K562 (cell line): ENCODE results near the gene MRM2. TPM values are rescaled to one million over a fixed set of nuclear protein-coding genes. Genes with fewer than 3 reads are reported as not detected.

Experiments
- ATAC-seq: fragments of 200-7000 bp; cut with Tn5 transposase; 3 replicates; pipeline ENCODE4 v1.9.1; 2020; ENCODE audit warnings: moderate library complexity
- BruUV-seq: library from RNA; stranded (reverse); fragments of 400-500 nt; replicated peaks from 2 replicates; lab custom pipeline; 2021; lab: Mats Ljungman, UMichigan
- CTCF ChIA-PET: fragments of 300-600 bp; formaldehyde crosslinking; extraction: SDS; loops from one replicate; lab custom pipeline; 2021; ENCODE audit warnings: low intra/inter-chr PET ratio; lab: Yijun Ruan, JAX
- POLR2A ChIA-PET: fragments of 300-600, 350-650 bp; sonication (Branson Sonifier 250); formaldehyde crosslinking; extraction: SDS; loops from one replicate; lab custom pipeline; 2021; ENCODE audit warnings: antibody characterized with exemption, inconsistent platforms; lab: Yijun Ruan, JAX
- DNase-seq, 4 experiments: peaks; one replicate each; pipeline versions ENCODE4 v3.0.0 to v3.0.0-alpha.2; 2011 to 2018; ENCODE audit warnings: low spot score in 3 of 4, mixed read lengths in 3 of 4; ENCODE audit errors: extremely low read depth in 1 of 4
- FAIRE-seq: peaks from 2 replicates; lab custom pipeline; 2011; peaks lifted over from hg19 to GRCh38; lab: Jason Lieb, UNC
- H2AFZ ChIP-seq: 2 replicates; pipeline ENCODE4 v1.6.0; 2011; ENCODE audit warnings: low read depth, low read length, control low read depth, inconsistent platforms
- H3K27ac ChIP-seq: fragments of 200-600 bp; 3 replicates; pipeline ENCODE4 v1.8.0; 2011; ENCODE audit warnings: low read depth, mild to moderate bottlenecking, control low read depth, inconsistent platforms, low read length, moderate library complexity, mixed read lengths; ENCODE audit errors: extremely low read depth
- H3K27me3 ChIP-seq, 2 experiments: fragments of 300-600 bp in 1 of 2; 2 replicates in 1 of 2; 3 replicates in 1 of 2; pipeline versions ENCODE4 v1.6.0 to v1.8.0; 2011; ENCODE audit warnings: inconsistent platforms in 2 of 2, low read length in 2 of 2, mild to moderate bottlenecking in 1 of 2, mixed read lengths in 1 of 2, moderate library complexity in 1 of 2; ENCODE audit not compliant: control insufficient read depth in 2 of 2, insufficient read depth in 2 of 2
- H3K36me3 ChIP-seq: fragments of 300-600 bp; 3 replicates; pipeline ENCODE4 v1.8.0; 2011; ENCODE audit warnings: mild to moderate bottlenecking, low read length, inconsistent platforms; ENCODE audit not compliant: control insufficient read depth, insufficient read depth
- H3K4me1 ChIP-seq, 2 experiments: fragments of 200-600 bp in 1 of 2; replicated peaks in 1 of 2; 2 replicates in 1 of 2; 3 replicates in 1 of 2; pipeline versions ENCODE4 v1.5.1 to v1.8.0; 2011; ENCODE audit warnings: inconsistent platforms in 2 of 2, low read length in 2 of 2, mild to moderate bottlenecking in 1 of 2, mixed read lengths in 1 of 2, moderate library complexity in 1 of 2; ENCODE audit not compliant: control insufficient read depth in 2 of 2, insufficient read depth in 2 of 2
- H3K4me2 ChIP-seq: 2 replicates; pipeline ENCODE4 v1.6.1; 2011; ENCODE audit warnings: low read length, control low read depth, inconsistent platforms, mixed read lengths; ENCODE audit not compliant: insufficient read depth
- H3K4me3 ChIP-seq: fragments of 200-600 bp; sonication (generic), shearing (Covaris generic); 2 replicates; pipeline ENCODE4 v1.5.1; 2016; ENCODE audit warnings: control low read depth, inconsistent platforms
- H3K79me2 ChIP-seq: fragments of 200-600 bp; 3 replicates; pipeline ENCODE4 v1.8.0; 2011; ENCODE audit warnings: low read length, inconsistent platforms; ENCODE audit not compliant: control insufficient read depth, insufficient read depth
- H3K9ac ChIP-seq, 2 experiments: 2 replicates each; pipeline versions ENCODE4 v1.6.0 to v1.6.1; 2011; ENCODE audit warnings: low read depth in 2 of 2, low read length in 2 of 2, control low read depth in 1 of 2, inconsistent platforms in 1 of 2, mild to moderate bottlenecking in 1 of 2, mixed read lengths in 1 of 2; ENCODE audit not compliant: insufficient read depth in 1 of 2
- H3K9me1 ChIP-seq: one replicate; pipeline ENCODE4 v1.6.0; 2011; ENCODE audit warnings: inconsistent platforms, mild to moderate bottlenecking, low read length, moderate library complexity; ENCODE audit not compliant: control insufficient read depth, insufficient read depth
- H3K9me3 ChIP-seq: replicated peaks from 2 replicates; pipeline ENCODE4 v1.5.1; 2011; ENCODE audit warnings: low read depth, low read length, inconsistent platforms; ENCODE audit not compliant: control insufficient read depth, insufficient read depth
- H4K20me1 ChIP-seq: replicated peaks from 2 replicates; pipeline ENCODE4 v1.6.1; 2011; ENCODE audit warnings: low read length, inconsistent platforms, mixed read lengths; ENCODE audit not compliant: control insufficient read depth, insufficient read depth
- ATF7 ChIP-seq: fragments of 450-650 bp; IDR thresholded peaks from 2 replicates; pipeline ENCODE4 v1.7.1; 2014; ENCODE audit warnings: mild to moderate bottlenecking, moderate library complexity
- CBX8 ChIP-seq: fragments of 200-600 bp; sonication (generic); IDR thresholded peaks from 2 replicates; pipeline ENCODE4 v1.6.1; 2012; ENCODE audit warnings: borderline replicate concordance, mixed run types, low read depth, mild to moderate bottlenecking, moderate library complexity, mixed read lengths, low read length, control low read depth, inconsistent platforms; ENCODE audit not compliant: poor library complexity, severe bottlenecking; ENCODE audit errors: extremely low read depth
- CCNT2 ChIP-seq: IDR thresholded peaks from 2 replicates; pipeline ENCODE4 v1.6.1; 2011; ENCODE audit warnings: borderline replicate concordance, low read depth, mild to moderate bottlenecking, moderate library complexity, mixed read lengths, low read length; ENCODE audit not compliant: insufficient read length; ENCODE audit errors: extremely low read depth
- HDAC8 ChIP-seq: fragments of 450-650 bp; IDR thresholded peaks from 2 replicates; pipeline ENCODE4 v1.6.1; 2016; ENCODE audit warnings: mild to moderate bottlenecking, missing genetic modification characterization, moderate library complexity, missing compliant biosample characterization
- IRF1 ChIP-seq: sonication (generic); formaldehyde crosslinking; IDR thresholded peaks from 2 replicates; pipeline ENCODE4 v1.8.0; 2022; ENCODE audit warnings: missing genetic modification reagents, mild to moderate bottlenecking, borderline replicate concordance
- NR1H2 ChIP-seq: sonication (generic); formaldehyde crosslinking; IDR thresholded peaks from 2 replicates; pipeline ENCODE4 v1.4.0; 2020; ENCODE audit warnings: mild to moderate bottlenecking, missing genetic modification reagents
- PHB2 ChIP-seq: fragments of 450-650 bp; IDR thresholded peaks from 2 replicates; pipeline ENCODE4 v1.6.1; 2017; ENCODE audit warnings: low read depth
- POLR2G ChIP-seq: fragments of 200-400 bp; formaldehyde crosslinking; IDR thresholded peaks from 2 replicates; pipeline ENCODE4 v1.6.1; 2017; ENCODE audit warnings: low read depth, mild to moderate bottlenecking, antibody characterized with exemption, low read length, moderate library complexity
- RHOXF2B ChIP-seq: fragments of 250-450 bp; sonication (Bioruptor Pico); conservative IDR thresholded peaks from 2 replicates; pipeline ENCODE4 v1.5.1; 2021
- ZNF354B ChIP-seq: fragments of 250-450 bp; sonication (Bioruptor Pico); IDR thresholded peaks from 2 replicates; pipeline ENCODE4 v1.4.0; 2020
- WGBS: fragments of 100-300 bp; shearing (Covaris generic); methylation state at CpG from one replicate; pipeline ENCODE4 v1.1.6; 2016; ENCODE audit warnings: low coverage, mixed read lengths; ENCODE audit not compliant: insufficient coverage; ENCODE audit errors: missing lambda C conversion rate; 5-methylcytosine and 5-hydroxymethylcytosine counted together
- in situ Hi-C: fragments of 300-500 bp; cut with MboI; formaldehyde crosslinking; loops from 4 replicates; pipeline ENCODE4 v1.15.0; 2018; ENCODE audit warnings: inconsistent platforms, mixed read lengths
- intact Hi-C: fragments of 100-400 bp; cut with micrococcal nuclease; formaldehyde crosslinking; loops from 2 replicates; pipeline ENCODE4 v1.14.2; 2022
- polyA plus RNA-seq, 8 experiments: library from polyadenylated mRNA; depleted of rRNA in 4 of 8; stranded (reverse) in 5 of 8; unstranded in 3 of 8; fragments of >200 nt; fragmentation: Nextera tagmentation in 2 of 8; fragmentation: Illumina TruSeq in 1 of 8; extraction: Ambion mirVana in 2 of 8; extraction: Trizol in 1 of 8; gene quantifications; 2 replicates each; pipeline versions ENCODE4 v1.2.1 to v1.2.3, GENCODE V29; 2011 to 2014; ENCODE audit warnings: inconsistent platforms in 1 of 8, missing spikeins in 1 of 8
- total RNA-seq, 7 experiments: library from RNA; depleted of rRNA in 6 of 7; stranded (reverse); fragments of >200 nt in 6 of 7; fragmentation: Illumina TruSeq in 2 of 7; extraction: Trizol in 2 of 7; gene quantifications; 2 replicates each; pipeline versions ENCODE4 v1.2.1 to v1.2.3, GENCODE V29; 2011 to 2021; ENCODE audit warnings: low replicate concordance in 1 of 7
- TF ChIP-seq, protein P1 (sequence below): fragments of 450-650 bp; formaldehyde crosslinking; IDR thresholded peaks from 2 replicates; pipeline ENCODE4 v1.4.0; 2020; ENCODE audit warnings: mild to moderate bottlenecking, mixed read lengths
- TF ChIP-seq, protein P2 (sequence below): fragments of 450-650 bp; IDR thresholded peaks from 2 replicates; pipeline ENCODE4 v1.6.1; 2016
- TF ChIP-seq, protein P3 (sequence below): fragments of 250-450 bp; sonication (Bioruptor Pico); IDR thresholded peaks from 2 replicates; pipeline ENCODE4 v1.6.1; 2021; ENCODE audit warnings: mild to moderate bottlenecking
- TF ChIP-seq, protein P4 (sequence below): fragments of 250-450 bp; sonication (Bioruptor Pico); IDR thresholded peaks from 2 replicates; pipeline ENCODE4 v1.8.0; 2022; ENCODE audit warnings: inconsistent platforms

The MRM2 gene
- total and polyA plus RNA-seq, 9 of the 15 experiments (the other 6 are each of a cell fraction or from before 2014, with no cell fraction given): 32.4 to 116 (median 50.5) TPM

GRCh38 chr7:2274666-2275065 is 32.7 kb upstream of the MRM2 start:
- H3K27ac ChIP-seq: no peak overlapping the region
- no peak overlapping the region for H3K4me2 ChIP-seq
- H3K4me1 ChIP-seq: peaks cover 0 to 17% of the 10 kb centered on the region in 2 experiments; a peak in 2 of 5 replicates
- H3K4me3 ChIP-seq: no peak overlapping the region
- H3K9ac ChIP-seq: peak overlapping the region in 1 of 2 experiments; percentile 28; a peak in 2 of 4 replicates
- POLR2A ChIA-PET: interaction anchor here (1.0 to 1.2 kb wide), 2 partner anchors 26 kb away, joined by 4 to 6 read pairs; no protein-coding TSS in a partner anchor
- ATAC-seq (no peak), FAIRE-seq (no peak), DNase-seq (no peak)
- in situ Hi-C loops (no loop called here), intact Hi-C loops (no loop called here)
- H3K36me3 ChIP-seq: peaks cover 43% of the 10 kb centered on the region; the same call in 2 of the 3 replicates
- H2AFZ ChIP-seq: no peak overlapping the region
- H3K9me1 ChIP-seq: no peaks in the 10 kb centered on the region
- H3K79me2 ChIP-seq: peaks cover under 1% of the 10 kb centered on the region; the same call in 1 of the 3 replicates
- H4K20me1 ChIP-seq: peaks cover 11% of the 10 kb centered on the region
- no peaks in the 10 kb centered on the region for H3K27me3 ChIP-seq
- CTCF ChIA-PET: no interaction called here
- no peaks in the 10 kb centered on the region for H3K9me3 ChIP-seq
- 92% methylated on average over 5 of the region's 7 CpGs for WGBS
- BruUV-seq: no TSS peak
- TF ChIP-seq, protein P1, sequence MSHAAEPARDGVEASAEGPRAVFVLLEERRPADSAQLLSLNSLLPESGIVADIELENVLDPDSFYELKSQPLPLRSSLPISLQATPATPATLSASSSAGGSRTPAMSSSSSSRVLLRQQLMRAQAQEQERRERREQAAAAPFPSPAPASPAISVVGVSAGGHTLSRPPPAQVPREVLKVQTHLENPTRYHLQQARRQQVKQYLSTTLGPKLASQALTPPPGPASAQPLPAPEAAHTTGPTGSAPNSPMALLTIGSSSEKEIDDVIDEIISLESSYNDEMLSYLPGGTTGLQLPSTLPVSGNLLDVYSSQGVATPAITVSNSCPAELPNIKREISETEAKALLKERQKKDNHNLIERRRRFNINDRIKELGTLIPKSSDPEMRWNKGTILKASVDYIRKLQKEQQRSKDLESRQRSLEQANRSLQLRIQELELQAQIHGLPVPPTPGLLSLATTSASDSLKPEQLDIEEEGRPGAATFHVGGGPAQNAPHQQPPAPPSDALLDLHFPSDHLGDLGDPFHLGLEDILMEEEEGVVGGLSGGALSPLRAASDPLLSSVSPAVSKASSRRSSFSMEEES (CRISPR knock-in tag): no peak
- no peak for TF ChIP-seq CBX8
- TF ChIP-seq POLR2G: no peak
- TF ChIP-seq, protein P2, sequence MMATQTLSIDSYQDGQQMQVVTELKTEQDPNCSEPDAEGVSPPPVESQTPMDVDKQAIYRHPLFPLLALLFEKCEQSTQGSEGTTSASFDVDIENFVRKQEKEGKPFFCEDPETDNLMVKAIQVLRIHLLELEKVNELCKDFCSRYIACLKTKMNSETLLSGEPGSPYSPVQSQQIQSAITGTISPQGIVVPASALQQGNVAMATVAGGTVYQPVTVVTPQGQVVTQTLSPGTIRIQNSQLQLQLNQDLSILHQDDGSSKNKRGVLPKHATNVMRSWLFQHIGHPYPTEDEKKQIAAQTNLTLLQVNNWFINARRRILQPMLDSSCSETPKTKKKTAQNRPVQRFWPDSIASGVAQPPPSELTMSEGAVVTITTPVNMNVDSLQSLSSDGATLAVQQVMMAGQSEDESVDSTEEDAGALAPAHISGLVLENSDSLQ: no peak
- TF ChIP-seq, protein P3, sequence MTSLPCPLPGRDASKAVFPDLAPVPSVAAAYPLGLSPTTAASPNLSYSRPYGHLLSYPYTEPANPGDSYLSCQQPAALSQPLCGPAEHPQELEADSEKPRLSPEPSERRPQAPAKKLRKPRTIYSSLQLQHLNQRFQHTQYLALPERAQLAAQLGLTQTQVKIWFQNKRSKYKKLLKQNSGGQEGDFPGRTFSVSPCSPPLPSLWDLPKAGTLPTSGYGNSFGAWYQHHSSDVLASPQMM (CRISPR knock-in tag): no peak
- TF ChIP-seq PHB2: no peak
- TF ChIP-seq HDAC8 (tag): no peak
- TF ChIP-seq CCNT2: no peak
- TF ChIP-seq RHOXF2B: no peak
- no peak for TF ChIP-seq NR1H2 (CRISPR knock-in tag)
- TF ChIP-seq ZNF354B: no peak
- TF ChIP-seq, protein P4, sequence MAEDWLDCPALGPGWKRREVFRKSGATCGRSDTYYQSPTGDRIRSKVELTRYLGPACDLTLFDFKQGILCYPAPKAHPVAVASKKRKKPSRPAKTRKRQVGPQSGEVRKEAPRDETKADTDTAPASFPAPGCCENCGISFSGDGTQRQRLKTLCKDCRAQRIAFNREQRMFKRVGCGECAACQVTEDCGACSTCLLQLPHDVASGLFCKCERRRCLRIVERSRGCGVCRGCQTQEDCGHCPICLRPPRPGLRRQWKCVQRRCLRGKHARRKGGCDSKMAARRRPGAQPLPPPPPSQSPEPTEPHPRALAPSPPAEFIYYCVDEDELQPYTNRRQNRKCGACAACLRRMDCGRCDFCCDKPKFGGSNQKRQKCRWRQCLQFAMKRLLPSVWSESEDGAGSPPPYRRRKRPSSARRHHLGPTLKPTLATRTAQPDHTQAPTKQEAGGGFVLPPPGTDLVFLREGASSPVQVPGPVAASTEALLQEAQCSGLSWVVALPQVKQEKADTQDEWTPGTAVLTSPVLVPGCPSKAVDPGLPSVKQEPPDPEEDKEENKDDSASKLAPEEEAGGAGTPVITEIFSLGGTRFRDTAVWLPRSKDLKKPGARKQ (CRISPR knock-in tag): no peak
- TF ChIP-seq ATF7: no peak
- no peak for TF ChIP-seq IRF1 (CRISPR knock-in tag)
